Inflammatory macrophage treated with lipopolysaccharide for 4 hours (primary cell): ENCODE measurements around the gene GDF2.

Experiments used
- DNase-seq: peaks from one replicate; pipeline ENCODE4 v3.0.0-alpha.2; 2020

The GDF2 gene

GRCh38 chr10:47314416-47314970 is 7.8 kb upstream of the GDF2 start:
- no peak for DNase-seq

- no peak for DNase-seq
Observed at GRCh38 chr10:47315421-47315820, 6.8 kb upstream of the GDF2 start.

DNA sequence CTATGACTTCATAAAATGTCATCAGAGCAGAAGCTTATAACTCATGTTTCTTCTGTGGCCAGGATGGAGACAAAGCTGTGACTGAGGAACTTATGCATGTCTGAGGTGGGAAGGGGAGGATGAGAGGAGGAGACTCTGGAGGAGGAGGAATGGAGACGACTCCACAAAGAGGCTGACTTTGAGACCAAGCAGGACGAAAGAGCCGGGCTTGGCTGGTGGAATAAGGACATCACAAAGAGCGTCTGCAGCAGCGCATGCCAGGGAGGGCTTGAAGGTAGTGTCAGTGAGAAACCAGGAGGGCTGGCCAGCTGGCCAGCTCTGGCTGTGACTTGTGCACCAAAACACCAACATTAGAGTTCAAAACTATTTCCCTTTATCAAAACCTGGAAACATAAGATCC is 6.1 kb upstream of the GDF2 start:
- no peak for DNase-seq

GRCh38 chr10:47317251-47317650 is 5.0 kb upstream of the GDF2 start:
- DNase-seq = no peak

- DNase-seq = no peak
Observed at GRCh38 chr10:47318706-47319105, 3.5 kb upstream of the GDF2 start.

DNA sequence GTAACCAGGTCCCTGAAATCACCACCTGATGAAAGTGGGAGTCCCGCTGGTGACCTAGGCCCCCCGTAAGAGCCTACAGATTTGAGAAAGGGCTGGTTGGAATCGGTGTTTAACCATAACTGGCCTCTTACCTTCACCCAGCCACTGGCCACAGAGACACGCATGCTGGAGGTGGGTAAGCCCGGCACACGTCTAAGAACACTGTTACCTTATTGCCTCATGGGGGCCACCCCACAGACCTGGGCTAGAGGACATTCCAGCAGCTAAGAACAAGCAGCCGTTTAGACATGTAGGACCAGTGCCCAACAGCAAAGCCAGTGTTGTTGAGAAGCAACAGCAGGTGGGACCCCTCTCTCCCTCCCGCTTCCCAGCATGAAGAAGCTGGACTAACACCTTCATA is 2.5 kb upstream of the GDF2 start:
- no peak for DNase-seq

DNA sequence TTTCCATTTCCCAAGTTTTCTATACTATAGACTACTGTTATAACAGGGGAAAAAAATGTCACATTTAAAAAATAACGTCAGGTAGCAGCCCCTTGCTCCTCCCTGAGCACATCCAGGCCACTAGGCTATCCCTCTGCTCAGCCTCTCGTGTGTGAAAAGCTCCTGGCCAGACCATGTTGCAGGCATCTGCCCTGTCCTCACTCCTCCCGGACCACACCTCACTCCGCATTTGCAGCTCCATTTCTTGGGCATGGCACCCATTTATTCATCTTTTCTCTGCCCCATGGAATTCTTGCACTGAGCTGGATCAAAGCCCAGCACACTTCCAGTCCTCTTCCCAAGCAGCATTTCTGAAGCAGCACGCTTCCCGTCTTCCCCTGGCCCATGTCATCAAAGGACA is 1.4 kb upstream of the GDF2 start:
- no peak for DNase-seq

- DNase-seq = no peak
Observed at GRCh38 chr10:47321521-47322195, 596 bp upstream of the GDF2 start.

- DNase-seq = no peak
Observed at GRCh38 chr10:47323087-47323486, 833 bp downstream of the GDF2 start.

DNA sequence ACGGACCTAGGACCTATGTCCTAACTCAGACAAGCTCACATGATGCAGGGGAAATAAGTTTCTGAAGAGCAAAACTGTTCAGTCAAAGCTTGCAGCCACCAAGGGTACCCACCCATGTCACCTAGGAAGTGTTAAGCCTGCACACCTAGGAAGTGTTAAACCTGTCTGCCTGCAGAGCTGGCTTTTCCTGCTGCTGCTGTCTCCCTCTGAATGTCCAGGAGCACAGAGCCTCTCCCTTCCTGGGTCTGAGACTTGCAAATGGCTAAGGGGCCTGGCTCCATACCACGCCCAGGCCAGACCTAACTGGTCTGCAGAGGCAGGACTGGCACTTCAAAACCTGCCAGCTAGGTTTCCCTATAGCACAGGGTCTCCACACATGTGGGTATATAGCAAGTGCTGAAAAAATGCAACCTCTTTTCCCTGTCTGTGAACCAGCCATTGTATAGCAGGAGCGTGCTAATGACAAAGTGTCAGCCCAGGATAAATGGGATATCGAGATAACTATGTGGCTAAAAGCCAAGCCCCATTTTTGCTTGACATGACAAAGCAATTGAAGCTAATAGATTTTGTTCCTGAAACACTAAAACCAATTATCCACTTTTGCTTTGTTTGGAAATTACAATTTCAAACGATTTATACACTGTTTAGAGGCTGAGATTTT is 1.5 kb downstream of the GDF2 start:
- no peak for DNase-seq

DNA sequence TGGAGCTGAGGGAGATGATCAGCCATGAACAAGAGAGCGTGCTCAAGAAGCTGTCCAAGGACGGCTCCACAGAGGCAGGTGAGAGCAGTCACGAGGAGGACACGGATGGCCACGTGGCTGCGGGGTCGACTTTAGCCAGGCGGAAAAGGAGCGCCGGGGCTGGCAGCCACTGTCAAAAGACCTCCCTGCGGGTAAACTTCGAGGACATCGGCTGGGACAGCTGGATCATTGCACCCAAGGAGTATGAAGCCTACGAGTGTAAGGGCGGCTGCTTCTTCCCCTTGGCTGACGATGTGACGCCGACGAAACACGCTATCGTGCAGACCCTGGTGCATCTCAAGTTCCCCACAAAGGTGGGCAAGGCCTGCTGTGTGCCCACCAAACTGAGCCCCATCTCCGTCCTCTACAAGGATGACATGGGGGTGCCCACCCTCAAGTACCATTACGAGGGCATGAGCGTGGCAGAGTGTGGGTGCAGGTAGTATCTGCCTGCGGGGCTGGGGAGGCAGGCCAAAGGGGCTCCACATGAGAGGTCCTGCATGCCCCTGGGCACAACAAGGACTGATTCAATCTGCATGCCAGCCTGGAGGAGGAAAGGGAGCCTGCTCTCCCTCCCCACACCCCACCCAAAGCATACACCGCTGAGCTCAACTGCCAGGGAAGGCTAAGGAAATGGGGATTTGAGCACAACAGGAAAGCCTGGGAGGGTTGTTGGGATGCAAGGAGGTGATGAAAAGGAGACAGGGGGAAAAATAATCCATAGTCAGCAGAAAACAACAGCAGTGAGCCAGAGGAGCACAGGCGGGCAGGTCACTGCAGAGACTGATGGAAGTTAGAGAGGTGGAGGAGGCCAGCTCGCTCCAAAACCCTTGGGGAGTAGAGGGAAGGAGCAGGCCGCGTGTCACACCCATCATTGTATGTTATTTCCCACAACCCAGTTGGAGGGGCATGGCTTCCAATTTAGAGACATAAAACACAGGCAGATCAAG is 3.3 kb downstream of the GDF2 start:
- no peak for DNase-seq

GRCh38 chr10:47326306-47326926 is 4.2 kb downstream of the GDF2 start:
- DNase-seq = no peak

DNA sequence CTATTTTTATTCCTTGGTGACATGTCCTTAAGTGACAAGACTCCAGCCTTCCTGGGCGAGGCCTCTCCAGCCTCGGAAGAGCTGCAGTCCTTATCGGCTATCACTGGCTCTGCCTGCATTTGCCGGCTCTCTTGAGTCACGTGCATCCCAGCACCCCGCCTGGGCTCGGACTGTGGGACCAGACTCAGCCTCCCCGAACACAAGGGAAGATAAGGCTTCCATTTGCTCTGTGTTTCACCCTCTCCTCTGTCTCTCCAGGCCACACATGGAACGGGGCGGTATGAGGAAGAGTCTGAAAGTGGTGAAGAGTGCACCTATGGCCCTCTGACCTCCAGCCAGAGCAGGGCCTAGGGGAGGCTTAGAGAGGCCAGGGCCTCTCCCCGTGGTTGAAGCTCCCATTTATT is 4.7 kb downstream of the GDF2 start:
- no peak for DNase-seq

DNA sequence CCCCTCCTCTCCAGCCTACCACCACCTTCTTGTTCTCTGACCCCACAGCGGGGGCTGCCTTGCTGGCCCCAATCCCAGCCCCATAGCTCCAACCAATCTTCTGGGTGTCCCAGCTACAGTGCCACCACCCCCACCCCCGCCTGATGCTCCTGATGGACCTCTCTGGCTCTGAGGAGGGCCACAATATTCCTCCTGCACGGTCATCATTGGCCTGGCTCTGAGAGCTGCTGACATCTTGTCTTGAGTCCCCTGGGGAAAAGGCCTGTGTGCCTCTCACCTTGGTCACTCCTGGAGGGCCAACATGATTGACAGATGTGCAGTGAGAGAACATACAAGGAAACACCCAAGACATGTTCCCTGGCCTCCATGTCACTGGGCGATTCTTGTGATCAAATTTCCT is 7.6 kb downstream of the GDF2 start:
- DNase-seq = no peak

DNA sequence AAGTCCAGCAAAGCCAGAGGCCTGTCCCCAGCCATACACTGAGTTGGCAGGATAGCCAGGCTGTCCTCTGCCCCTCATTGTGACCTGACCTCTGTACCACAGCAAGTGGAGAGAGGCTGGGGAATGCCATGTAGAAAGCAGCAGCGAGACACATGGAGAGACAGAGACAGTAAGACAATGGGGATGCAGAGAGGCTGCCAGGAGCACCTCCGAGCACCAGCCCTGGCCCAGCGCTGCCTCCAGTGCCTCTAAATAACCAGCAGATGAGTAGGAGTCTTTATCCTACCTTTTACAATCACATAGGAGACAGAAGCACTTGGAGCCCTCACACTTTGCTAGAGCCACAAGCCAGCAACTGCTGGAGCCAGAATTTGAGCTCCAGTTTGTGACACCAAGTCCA is 8.1 kb downstream of the GDF2 start:
- DNase-seq = no peak

- no peak for DNase-seq
Observed at GRCh38 chr10:47330804-47331203, 8.6 kb downstream of the GDF2 start.

GRCh38 chr10:47331491-47331890 is 9.2 kb downstream of the GDF2 start:
- no peak for DNase-seq

DNA sequence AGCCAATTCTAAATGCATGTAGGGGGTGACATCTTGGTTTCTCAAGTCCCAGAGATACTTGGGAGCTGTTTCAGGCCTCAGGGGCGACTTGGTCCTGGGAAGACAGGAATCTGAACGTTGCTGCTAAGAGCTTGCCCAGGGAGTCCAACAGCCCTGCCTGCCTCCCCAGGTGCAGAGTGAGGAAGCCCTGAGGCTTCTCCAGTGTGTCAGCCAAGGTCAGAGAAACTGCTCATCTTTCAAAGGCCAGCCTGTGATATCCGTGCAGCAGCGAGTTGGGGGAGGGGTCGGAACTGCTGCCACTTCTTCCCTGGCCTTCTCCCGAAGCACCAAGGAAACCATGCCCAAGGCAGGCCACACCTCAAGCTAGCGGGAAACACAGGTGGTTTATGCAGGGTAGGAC is 9.7 kb downstream of the GDF2 start:
- no peak for DNase-seq

DNA sequence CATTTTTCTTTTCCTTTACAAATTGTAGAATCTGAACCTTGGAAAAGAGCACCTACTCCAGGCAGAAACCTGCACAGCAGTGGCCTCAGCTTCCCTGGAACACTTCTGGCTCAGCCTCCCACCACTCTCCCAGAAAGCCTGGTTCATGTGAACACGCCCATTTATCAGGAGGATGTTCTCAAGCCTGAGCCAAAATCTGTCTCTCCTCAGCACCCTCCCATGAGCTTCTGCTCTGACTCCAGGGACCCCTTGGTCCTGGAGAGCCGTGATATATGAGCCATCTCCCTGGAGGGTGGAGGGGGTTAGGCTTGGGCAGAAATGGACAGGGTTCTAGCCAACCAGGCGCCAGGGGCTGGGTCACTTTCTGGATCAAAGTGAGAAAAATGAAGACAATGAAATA is 10.1 kb downstream of the GDF2 start:
- DNase-seq = no peak

DNA sequence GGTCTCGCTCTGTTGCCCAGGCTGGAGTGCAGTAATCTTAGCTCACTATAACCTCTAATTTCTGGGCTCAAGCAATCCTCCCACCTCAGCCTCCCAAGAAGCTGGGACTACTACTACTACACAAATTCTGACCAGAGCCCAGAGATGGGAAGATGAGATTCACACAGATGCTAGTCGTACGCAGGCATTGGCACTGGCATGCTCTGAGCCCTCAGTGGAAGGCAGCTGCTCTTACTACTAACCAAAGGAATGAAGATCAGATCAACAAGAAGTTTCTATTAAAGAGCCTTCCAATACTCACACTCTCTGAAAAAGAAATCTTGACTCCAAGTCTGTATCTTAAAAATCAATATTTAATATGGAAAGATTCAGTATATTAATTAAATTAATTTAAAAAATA is 10.7 kb downstream of the GDF2 start:
- no peak for DNase-seq

- no peak for DNase-seq
Observed at GRCh38 chr10:47333532-47333931, 11.3 kb downstream of the GDF2 start.

- no peak for DNase-seq
Observed at GRCh38 chr10:47334466-47335295, 12.4 kb downstream of the GDF2 start.
